GM23338 (cell line): ENCODE data around the gene NAALADL2. TPM values are rescaled to one million over a fixed set of nuclear protein-coding genes. Genes with fewer than 3 reads are reported as not detected.

Experiments
- ATAC-seq: fragments of 200-7000 bp; cut with Tn5 transposase; 3 replicates; pipeline ENCODE4 v1.9.1; 2020
- DNase-seq: peaks from one replicate; pipeline ENCODE4 v3.0.0-alpha.2; 2015; ENCODE audit warnings: low spot score
- H2AFZ ChIP-seq: fragments of 200-600 bp; sonication (generic); 2 replicates; pipeline ENCODE4 v1.8.0; 2016; ENCODE audit warnings: antibody characterized with exemption, mild to moderate bottlenecking, moderate library complexity
- H3F3A ChIP-seq: fragments of 200-600 bp; sonication (generic); replicated peaks from 2 replicates; pipeline ENCODE4 v1.8.0; 2017; ENCODE audit warnings: antibody characterized with exemption, mixed run types, low read depth
- H3K27ac ChIP-seq: fragments of 200-600 bp; sonication (generic); 2 replicates; pipeline ENCODE4 v1.6.1; 2016; ENCODE audit warnings: low read depth
- H3K27me3 ChIP-seq: fragments of 200-600 bp; sonication (generic); 2 replicates; pipeline ENCODE4 v1.8.0; 2016; ENCODE audit warnings: mild to moderate bottlenecking, mixed run types, moderate library complexity; ENCODE audit not compliant: insufficient read depth
- H3K36me3 ChIP-seq: fragments of 200-600 bp; sonication (generic); 2 replicates; pipeline ENCODE4 v1.8.0; 2016; ENCODE audit warnings: mild to moderate bottlenecking; ENCODE audit not compliant: insufficient read depth
- H3K4me1 ChIP-seq: fragments of 200-600 bp; sonication (generic); 2 replicates; pipeline ENCODE4 v1.8.0; 2016; ENCODE audit warnings: mild to moderate bottlenecking, moderate library complexity; ENCODE audit not compliant: insufficient read depth
- H3K4me2 ChIP-seq: fragments of 200-600 bp; sonication (generic); 2 replicates; pipeline ENCODE4 v1.7.1; 2017; ENCODE audit warnings: mixed run types
- H3K4me3 ChIP-seq: fragments of 200-600 bp; sonication (generic); 2 replicates; pipeline ENCODE4 v1.6.1; 2016; ENCODE audit warnings: mixed run types
- H3K79me2 ChIP-seq: fragments of 200-600 bp; sonication (generic); replicated peaks from 2 replicates; pipeline ENCODE4 v1.8.0; 2017; ENCODE audit warnings: mild to moderate bottlenecking; ENCODE audit not compliant: insufficient read depth
- H3K9me2 ChIP-seq: fragments of 200-600 bp; sonication (generic); 2 replicates; pipeline ENCODE4 v1.8.0; 2017; ENCODE audit not compliant: insufficient read depth
- H4K20me1 ChIP-seq: fragments of 200-600 bp; sonication (generic); replicated peaks from 2 replicates; pipeline ENCODE4 v1.8.0; 2017; ENCODE audit warnings: mild to moderate bottlenecking; ENCODE audit not compliant: insufficient read depth
- H3K27ac Mint-ChIP-seq: 2 replicates; pipeline ENCODE4 v1.8.0; 2020; ENCODE audit warnings: inconsistent platforms, mild to moderate bottlenecking, moderate library complexity, mixed read lengths
- H3K27me3 Mint-ChIP-seq: 3 replicates; pipeline ENCODE4 v1.8.0; 2022; ENCODE audit warnings: low read depth, mild to moderate bottlenecking, moderate library complexity, mixed read lengths, inconsistent platforms; ENCODE audit not compliant: insufficient read depth, poor library complexity
- H3K36me3 Mint-ChIP-seq: 3 replicates; pipeline ENCODE4 v1.8.0; 2021; ENCODE audit warnings: low read depth, mild to moderate bottlenecking, inconsistent platforms, moderate library complexity, mixed read lengths
- H3K4me1 Mint-ChIP-seq: 3 replicates; pipeline ENCODE4 v1.8.0; 2020; ENCODE audit warnings: mild to moderate bottlenecking, inconsistent platforms, mixed read lengths
- H3K4me3 Mint-ChIP-seq: 3 replicates; pipeline ENCODE4 v1.8.0; 2021; ENCODE audit warnings: moderate library complexity, mild to moderate bottlenecking, inconsistent platforms, mixed read lengths
- H3K9me3 Mint-ChIP-seq: 3 replicates; pipeline ENCODE4 v1.8.0; 2020; ENCODE audit warnings: moderate library complexity, mild to moderate bottlenecking, inconsistent platforms, mixed read lengths
- CREB1 ChIP-seq: fragments of 250-450 bp; sonication (Bioruptor Pico); IDR thresholded peaks from 2 replicates; pipeline ENCODE4 v1.5.0; 2020; ENCODE audit warnings: low read depth, mild to moderate bottlenecking, moderate library complexity
- CTCF ChIP-seq, 2 experiments: fragments of 200-600 bp in 1 of 2; sonication (generic) in 1 of 2; conservative IDR thresholded peaks; 2 replicates each; pipeline versions ENCODE4 v1.5.1 to v1.6.1; 2016 to 2017; ENCODE audit warnings: antibody characterized with exemption in 2 of 2, low read depth in 2 of 2, mild to moderate bottlenecking in 2 of 2, moderate library complexity in 1 of 2
- ETS1 ChIP-seq: IDR thresholded peaks from 2 replicates; pipeline ENCODE4 v1.6.1; 2016; ENCODE audit warnings: antibody characterized with exemption
- EZH2 ChIP-seq: fragments of 200-600 bp; sonication (generic); IDR thresholded peaks from one replicate; pipeline ENCODE4 v1.8.0; 2017; ENCODE audit warnings: antibody characterized with exemption, mild to moderate bottlenecking, low read depth; ENCODE audit not compliant: unreplicated experiment
- EZH2phosphoT487 ChIP-seq: fragments of 200-600 bp; sonication (generic); IDR thresholded peaks from one replicate; pipeline ENCODE4 v1.8.1; 2018; ENCODE audit warnings: antibody characterized with exemption; ENCODE audit not compliant: unreplicated experiment
- JUNB ChIP-seq: IDR thresholded peaks from one replicate; pipeline ENCODE4 v1.6.1; 2016; ENCODE audit warnings: antibody characterized with exemption; ENCODE audit not compliant: unreplicated experiment
- NANOG ChIP-seq: IDR thresholded peaks from 2 replicates; pipeline ENCODE4 v1.6.1; 2016; ENCODE audit warnings: antibody characterized with exemption, borderline replicate concordance
- POLR2AphosphoS5 ChIP-seq: IDR thresholded peaks from 2 replicates; pipeline ENCODE4 v1.6.1; 2016; ENCODE audit warnings: antibody characterized with exemption, low read depth
- REST ChIP-seq: IDR thresholded peaks from one replicate; pipeline ENCODE4 v1.6.1; 2018; ENCODE audit warnings: antibody characterized with exemption; ENCODE audit not compliant: unreplicated experiment
- STAT1 ChIP-seq: IDR thresholded peaks from one replicate; pipeline ENCODE4 v1.6.1; 2016; ENCODE audit warnings: antibody characterized with exemption; ENCODE audit not compliant: unreplicated experiment
- ZNF114 ChIP-seq: fragments of 250-450 bp; sonication (Bioruptor Pico); IDR thresholded peaks from 2 replicates; pipeline ENCODE4 v1.5.0; 2020; ENCODE audit warnings: mild to moderate bottlenecking, moderate library complexity
- ZNF331 ChIP-seq: fragments of 250-450 bp; sonication (Bioruptor Pico); IDR thresholded peaks from 2 replicates; pipeline ENCODE4 v1.5.0; 2020; ENCODE audit warnings: low read depth, mild to moderate bottlenecking, moderate library complexity
- ZNF462 ChIP-seq: fragments of 250-450 bp; sonication (Bioruptor Pico); IDR thresholded peaks from 2 replicates; pipeline ENCODE4 v1.5.0; 2020; ENCODE audit warnings: mild to moderate bottlenecking, moderate library complexity
- polyA plus RNA-seq: library from polyadenylated mRNA; unstranded; fragments of >200 nt; fragmentation: Nextera tagmentation; extraction: Ambion mirVana; gene quantifications from 2 replicates; pipeline ENCODE4 v1.2.1, GENCODE V29; 2016
- total RNA-seq: library from RNA; depleted of rRNA; stranded (reverse); fragments of >200 nt; shearing (Covaris generic); gene quantifications from 2 replicates; pipeline ENCODE4 v1.2.3, GENCODE V29; 2014

NAALADL2 gene
- total and polyA plus RNA-seq, 2 experiments from 2014 or later, result 1.6 to 2.6 TPM

- no peak for TF ChIP-seq ZNF462 (CRISPR knock-in tag)
Observed at GRCh38 chr3:175777965-175778364, 918.8 kb downstream of the NAALADL2 start (continued).

- H3K4me1 ChIP-seq, result no peaks in the 10 kb centered on the region
- no peak for DNase-seq
- no peaks in the 10 kb centered on the region for H3K36me3 ChIP-seq
- no peak overlapping the region for H3K4me3 ChIP-seq
- no peak overlapping the region for H2AFZ ChIP-seq
- H3K4me2 ChIP-seq, result no peak overlapping the region
- H3F3A ChIP-seq, result no peaks in the 10 kb centered on the region
- Mint-ChIP-seq H3K4me3 (no peak overlapping the region), H3K9me3 (peaks cover 2% of the 10 kb centered on the region; the same call in 1 of the 3 replicates), H3K36me3 (no peaks in the 10 kb centered on the region; the same call in 2 of the 3 replicates), H3K4me1 (no peaks in the 10 kb centered on the region), H3K27ac (0 out of 2 replicates have a peak overlapping the region, but pooled peaks have one; percentile 45), H3K27me3 (no peaks in the 10 kb centered on the region)
- no peaks in the 10 kb centered on the region for H3K27me3 ChIP-seq
- ATAC-seq, result no peak
- H3K9me2 ChIP-seq, result no peaks in the 10 kb centered on the region
- no peaks in the 10 kb centered on the region for H4K20me1 ChIP-seq
- no peak overlapping the region for H3K27ac ChIP-seq
- H3K79me2 ChIP-seq, result no peaks in the 10 kb centered on the region
- TF ChIP-seq EZH2phosphoT487 (no peak), STAT1 (no peak), ETS1 (no peak), EZH2 (no peak), ZNF331 (CRISPR knock-in tag) (no peak), CREB1 (CRISPR knock-in tag) (no peak), REST (no peak), NANOG (no peak), ZNF114 (no peak), CTCF (conservative IDR thresholded peaks at IDR 0.05; ENCODE audit: low read depth in 2 of 2) (no peak), JUNB (no peak), POLR2AphosphoS5 (no peak)
Observed at GRCh38 chr3:175778994-175779393, 919.9 kb downstream of the NAALADL2 start.
